Smooth muscle cell (in vitro differentiated cells): ENCODE results near the gene CDKN2A. TPM values are rescaled to one million over a fixed set of nuclear protein-coding genes. Genes with fewer than 3 reads are reported as not detected.

ENCODE experiments used
- DNase-seq: peaks from one replicate; lab custom pipeline; 2025; ENCODE audit not compliant: unreplicated experiment; lab: John Stamatoyannopoulos, UW
- H2AFZ ChIP-seq: fragments of 200-600 bp; sonication (generic); 2 replicates; pipeline ENCODE4 v1.6.0; 2016; ENCODE audit warnings: antibody characterized with exemption, low read depth, mild to moderate bottlenecking
- H3F3A ChIP-seq: fragments of 200-600 bp; sonication (generic); 2 replicates; pipeline ENCODE4 v1.6.0; 2017; ENCODE audit warnings: antibody characterized with exemption, low read depth
- H3K27ac ChIP-seq: fragments of 200-600 bp; sonication (generic); 2 replicates; pipeline ENCODE4 v1.5.1; 2016; ENCODE audit warnings: low read depth, mild to moderate bottlenecking
- H3K27me3 ChIP-seq: fragments of 200-600 bp; sonication (generic); 2 replicates; pipeline ENCODE4 v1.6.1; 2016; ENCODE audit warnings: low read depth, mild to moderate bottlenecking
- H3K36me3 ChIP-seq: fragments of 200-600 bp; sonication (generic); 2 replicates; pipeline ENCODE4 v1.5.1; 2016; ENCODE audit warnings: low read depth
- H3K4me1 ChIP-seq: fragments of 200-600 bp; sonication (generic); 2 replicates; pipeline ENCODE4 v1.5.1; 2016; ENCODE audit warnings: low read depth
- H3K4me2 ChIP-seq: fragments of 200-600 bp; sonication (generic); 2 replicates; pipeline ENCODE4 v1.6.0; 2016; ENCODE audit warnings: mild to moderate bottlenecking
- H3K4me3 ChIP-seq: fragments of 200-600 bp; sonication (generic); 2 replicates; pipeline ENCODE4 v1.5.1; 2016; ENCODE audit warnings: mild to moderate bottlenecking
- H3K79me2 ChIP-seq: fragments of 200-600 bp; sonication (generic); 2 replicates; pipeline ENCODE4 v1.6.0; 2016; ENCODE audit warnings: low read depth, mild to moderate bottlenecking
- H3K9ac ChIP-seq: fragments of 200-600 bp; sonication (generic); 2 replicates; pipeline ENCODE4 v1.6.0; 2016; ENCODE audit warnings: low read depth
- H3K9me3 ChIP-seq: fragments of 200-600 bp; sonication (generic); replicated peaks from 2 replicates; pipeline ENCODE4 v1.5.1; 2016; ENCODE audit warnings: low read depth
- H4K20me1 ChIP-seq: fragments of 200-600 bp; sonication (generic); 2 replicates; pipeline ENCODE4 v1.6.0; 2016; ENCODE audit warnings: low read depth
- CTCF ChIP-seq: fragments of 200-600 bp; sonication (generic); IDR thresholded peaks from 2 replicates; pipeline ENCODE4 v1.5.1; 2017; ENCODE audit warnings: borderline replicate concordance, mild to moderate bottlenecking, antibody characterized with exemption; ENCODE audit not compliant: insufficient read depth, poor library complexity, severe bottlenecking
- WGBS: methylation state at CpG from one replicate; pipeline ENCODE4 v1.1.7; 2016; ENCODE audit warnings: low lambda C conversion rate; 5-methylcytosine and 5-hydroxymethylcytosine counted together
- polyA plus RNA-seq: library from polyadenylated mRNA; unstranded; fragments of >200 nt; fragmentation: Nextera tagmentation; extraction: Ambion mirVana; gene quantifications from 2 replicates; pipeline ENCODE4 v1.2.1, GENCODE V29; 2016
- total RNA-seq: library from RNA; depleted of rRNA; stranded (reverse); fragments of >200 nt; gene quantifications from 2 replicates; pipeline ENCODE4 v1.2.3, GENCODE V29; 2014

The CDKN2A gene
- total and polyA plus RNA-seq, 2 experiments from 2014 or later: 69.4 to 77.5 TPM

- Histone ChIP-seq H3K9me3 (no peaks in the 10 kb centered on the region), H3K9ac (peak overlapping the region; percentile 5), H3K4me1 (no peaks in the 10 kb centered on the region), H3K4me2 (peak overlapping the region; percentile 94), H3K79me2 (no peaks in the 10 kb centered on the region), H3K4me3 (peak overlapping the region; percentile 59), H3K27ac (no peak overlapping the region), H3K27me3 (peaks cover 100% of the 10 kb centered on the region), H2AFZ (peak overlapping the region; percentile 75), H3F3A (no peaks in the 10 kb centered on the region), H4K20me1 (peaks cover 34% of the 10 kb centered on the region), H3K36me3 (no peaks in the 10 kb centered on the region)
- DNase-seq: no peak
- TF ChIP-seq CTCF: no peak
- under 1% methylated on average over 41 of the region's 51 CpGs for WGBS
Measured at GRCh38 chr9:21974722-21975409, 19.3 kb downstream of the CDKN2A start.

GRCh38 chr9:21974343-21974721 is 19.9 kb downstream of the CDKN2A start:
- peaks cover 35% of the 10 kb centered on the region for H4K20me1 ChIP-seq
- no peak overlapping the region for H3K9ac ChIP-seq
- H3K4me1 ChIP-seq: no peaks in the 10 kb centered on the region
- no peaks in the 10 kb centered on the region for H3K9me3 ChIP-seq
- peak overlapping the region; percentile 59 for H3K4me3 ChIP-seq
- no peak for TF ChIP-seq CTCF
- no peak for DNase-seq
- 2% methylated on average over 19 of the region's 21 CpGs for WGBS
- H3K79me2 ChIP-seq: no peaks in the 10 kb centered on the region
- H3K27me3 ChIP-seq: peaks cover 100% of the 10 kb centered on the region
- no peak overlapping the region for H3K27ac ChIP-seq
- peak overlapping the region; percentile 94 for H3K4me2 ChIP-seq
- H2AFZ ChIP-seq: peak overlapping the region; percentile 75
- no peaks in the 10 kb centered on the region for H3F3A ChIP-seq
- H3K36me3 ChIP-seq: no peaks in the 10 kb centered on the region

GRCh38 chr9:21972361-21972760 is 21.8 kb downstream of the CDKN2A start:
- Histone ChIP-seq H3K27me3 (peaks cover 100% of the 10 kb centered on the region), H3K4me3 (no peak overlapping the region)

More at GRCh38 chr9:21972361-21972760, 21.8 kb downstream of the CDKN2A start:
- no peak overlapping the region for H3K4me2 ChIP-seq
- no peak for DNase-seq
- no peaks in the 10 kb centered on the region for H3K4me1 ChIP-seq
- no peaks in the 10 kb centered on the region for H3K79me2 ChIP-seq
- peaks cover 44% of the 10 kb centered on the region for H4K20me1 ChIP-seq
- H3K9ac ChIP-seq: no peak overlapping the region
- H3K36me3 ChIP-seq: no peaks in the 10 kb centered on the region
- H3F3A ChIP-seq: no peaks in the 10 kb centered on the region
- H3K9me3 ChIP-seq: no peaks in the 10 kb centered on the region
- H3K27ac ChIP-seq: no peak overlapping the region
- H2AFZ ChIP-seq: no peak overlapping the region
- TF ChIP-seq CTCF: no peak
